Measurements from ENCODE around the gene GABRA4.

Gene GABRA4

GRCh38 chr4:46924789-46925529 is 68.4 kb downstream of the GABRA4 start:
- DNase-seq: no peak

- DNase-seq: no peak
These were observed 71.2 kb downstream of the GABRA4 start for GRCh38 chr4:46922205-46922604.

GRCh38 chr4:46909078-46909477 is 84.3 kb downstream of the GABRA4 start, which contains the start of gene COX7B2:
Gene COX7B2 (minus strand): TSS chr4:46909245. CDS start chr4:46735192, 174,053 bp downstream.
- no peak for DNase-seq

- DNase-seq: no peak
These were observed 85.2 kb downstream of the GABRA4 start for GRCh38 chr4:46908148-46908547.

- no peak for DNase-seq
These were observed 93.3 kb downstream of the GABRA4 start for GRCh38 chr4:46900082-46900481.

GRCh38 chr4:46894826-46895225 is 98.6 kb downstream of the GABRA4 start:
- DNase-seq: no peak

- no peak for DNase-seq
These were observed 103.3 kb downstream of the GABRA4 start for GRCh38 chr4:46890056-46890455.

GRCh38 chr4:46889410-46889809 is 104.0 kb downstream of the GABRA4 start:
- no peak for DNase-seq

GRCh38 chr4:46886711-46887110 is 106.7 kb downstream of the GABRA4 start:
- no peak for DNase-seq

GRCh38 chr4:46878641-46879040 is 114.7 kb downstream of the GABRA4 start:
- DNase-seq: no peak

GRCh38 chr4:46874811-46875210 is 118.6 kb downstream of the GABRA4 start:
- no peak for DNase-seq

- no peak for DNase-seq
These were observed 123.0 kb downstream of the GABRA4 start for GRCh38 chr4:46870411-46870810.
